Epidermal melanocyte (primary cell): ENCODE data around the gene DLGAP4.

Source experiments
- DNase-seq: peaks from one replicate; pipeline ENCODE4 v3.0.0; 2011; ENCODE audit warnings: low spot score; ENCODE audit not compliant: insufficient read length

The DLGAP4 gene

DNA sequence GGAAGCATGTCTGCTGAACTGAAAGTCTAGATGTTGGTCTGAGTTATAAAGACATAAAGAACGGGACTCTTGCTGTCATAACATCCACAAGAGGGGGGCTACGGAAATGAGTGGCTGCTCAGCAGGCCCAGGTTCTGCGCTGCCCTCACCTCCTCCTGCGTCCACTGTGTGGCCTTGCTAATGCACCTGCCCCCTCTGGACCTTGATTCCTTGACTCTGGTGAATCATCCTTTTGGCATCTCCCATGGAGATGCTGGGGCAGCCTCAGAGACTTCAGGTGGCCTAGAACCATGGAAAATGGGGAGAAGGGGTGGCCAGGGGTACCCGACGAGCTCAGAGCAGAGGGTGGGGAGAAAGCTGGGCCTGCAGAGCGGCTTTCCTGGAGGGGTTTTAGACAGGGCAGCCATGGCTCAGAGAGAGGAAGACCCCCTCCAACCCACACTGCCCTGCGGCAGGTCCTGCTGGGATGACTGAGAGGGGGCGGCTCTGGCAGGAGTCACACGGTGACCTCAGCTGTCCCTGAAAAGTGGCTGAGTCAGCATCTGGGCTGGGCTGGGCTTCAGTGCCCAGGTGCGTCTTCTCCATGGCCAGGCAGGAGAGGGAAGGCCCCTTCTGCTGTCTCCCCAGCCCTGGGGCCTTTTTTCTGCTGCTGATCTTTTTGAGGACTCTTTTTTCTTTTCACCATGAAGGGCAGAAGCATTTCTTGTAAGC lies 46.9 kb downstream of the DLGAP4 start:
- no peak for DNase-seq

DNA sequence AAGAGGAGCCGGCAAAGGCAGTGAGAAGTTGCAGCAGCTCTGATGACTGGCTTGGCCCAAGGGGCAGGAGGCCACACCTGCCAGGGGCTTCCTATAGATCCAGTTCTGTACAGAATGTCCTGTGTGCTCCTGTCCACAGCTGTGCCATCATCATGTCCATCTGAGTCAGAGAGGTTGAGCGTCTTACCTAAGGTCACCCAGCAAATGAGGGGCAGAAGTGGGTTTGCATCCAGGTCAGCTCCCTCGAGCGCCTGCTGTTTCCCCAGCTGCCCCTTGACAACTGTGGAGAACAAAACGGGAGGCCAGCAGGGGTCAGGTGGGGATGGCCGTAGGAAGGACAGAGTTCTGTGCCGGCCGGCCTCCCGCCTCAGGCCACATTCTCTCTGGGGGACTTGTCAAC lies 47.6 kb downstream of the DLGAP4 start:
- no peak for DNase-seq

DNA sequence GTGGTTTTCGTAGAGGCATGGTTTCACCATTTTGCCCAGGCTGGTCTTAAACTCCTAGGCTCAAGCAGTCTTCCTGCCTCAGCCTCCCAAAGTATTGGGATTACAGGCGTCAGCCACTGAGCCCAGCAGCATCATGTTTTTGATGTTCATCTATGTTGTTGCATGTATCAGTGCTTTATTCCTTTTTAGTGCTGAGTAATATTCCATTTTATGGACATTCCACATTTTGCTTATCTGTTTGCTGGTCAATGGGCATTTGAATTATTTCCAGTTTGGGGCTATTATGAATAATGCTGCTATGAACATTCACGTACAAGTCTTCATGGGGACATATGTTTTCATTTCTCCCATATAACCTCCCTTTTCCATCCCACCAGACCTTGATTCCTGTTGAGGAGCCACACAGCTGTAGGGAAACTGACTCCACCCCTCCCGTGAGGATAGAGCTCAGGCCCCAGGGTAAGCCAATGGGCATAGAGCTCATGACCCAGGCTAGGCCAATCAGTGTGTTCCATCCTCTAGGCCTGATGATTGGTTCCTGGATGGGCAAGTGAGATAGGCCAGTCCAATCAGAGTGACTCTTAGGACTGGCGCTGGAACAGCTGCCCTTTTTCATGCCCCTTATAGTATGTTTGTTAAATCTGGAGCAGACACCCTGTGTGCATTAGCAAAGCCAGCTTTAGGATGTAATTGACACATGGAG lies 49.5 kb downstream of the DLGAP4 start:
- no peak for DNase-seq

DNA sequence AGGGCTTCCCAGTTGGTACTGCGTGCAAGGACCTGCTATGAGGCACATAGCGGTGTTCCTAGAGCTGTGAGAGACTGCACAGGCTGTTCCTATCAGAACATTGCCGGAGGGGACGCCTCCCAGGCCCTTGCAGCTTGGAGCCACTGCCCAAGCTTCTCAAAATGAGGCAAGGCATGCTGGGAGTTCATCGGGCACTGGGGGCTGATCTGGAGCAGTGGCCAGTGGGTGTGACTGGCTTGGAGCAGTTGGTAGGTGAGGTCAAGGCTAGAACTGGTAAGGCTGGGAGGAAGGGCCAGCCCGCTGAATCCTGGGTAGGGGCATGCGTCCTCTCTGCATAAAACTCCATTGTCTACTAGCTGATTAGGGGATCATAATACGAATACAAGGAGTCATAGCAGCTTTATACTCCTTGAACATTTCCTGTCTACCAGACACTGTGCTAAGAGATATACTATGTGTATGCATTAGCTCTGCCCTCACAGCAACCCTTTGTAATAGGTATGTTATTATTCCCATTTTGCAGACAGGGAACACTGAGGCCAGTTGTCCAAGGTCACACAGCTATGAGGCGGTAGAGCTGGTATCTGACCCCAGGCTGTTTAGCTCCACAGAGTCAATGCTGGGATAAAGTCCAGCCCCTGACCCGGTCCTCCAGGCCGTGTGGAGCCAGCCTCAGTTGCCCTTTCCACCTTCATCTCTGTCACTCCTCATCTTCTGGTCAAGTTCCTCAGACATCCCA lies 53.7 kb downstream of the DLGAP4 start:
- no peak for DNase-seq

DNA sequence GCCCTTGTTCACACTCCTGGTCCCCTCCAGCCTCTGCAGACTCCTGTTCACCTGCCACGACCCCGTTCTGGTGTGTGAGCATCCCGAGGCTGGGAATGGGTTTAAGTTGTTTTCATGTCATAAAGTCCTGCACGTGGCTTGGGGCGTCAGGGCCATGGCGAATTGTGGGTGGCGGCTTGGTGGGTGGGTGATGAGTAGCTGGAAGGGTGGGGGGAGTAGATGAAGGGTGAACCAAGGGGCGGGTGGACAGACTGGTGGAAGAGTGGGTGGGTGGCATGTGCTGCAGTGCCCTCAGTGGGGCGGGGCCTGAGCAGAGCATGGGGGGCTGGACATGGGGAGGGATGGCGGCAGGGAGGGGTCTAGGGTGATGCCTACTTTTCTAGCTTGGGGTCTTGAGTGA lies 54.3 kb downstream of the DLGAP4 start:
- DNase-seq, result no peak

DNA sequence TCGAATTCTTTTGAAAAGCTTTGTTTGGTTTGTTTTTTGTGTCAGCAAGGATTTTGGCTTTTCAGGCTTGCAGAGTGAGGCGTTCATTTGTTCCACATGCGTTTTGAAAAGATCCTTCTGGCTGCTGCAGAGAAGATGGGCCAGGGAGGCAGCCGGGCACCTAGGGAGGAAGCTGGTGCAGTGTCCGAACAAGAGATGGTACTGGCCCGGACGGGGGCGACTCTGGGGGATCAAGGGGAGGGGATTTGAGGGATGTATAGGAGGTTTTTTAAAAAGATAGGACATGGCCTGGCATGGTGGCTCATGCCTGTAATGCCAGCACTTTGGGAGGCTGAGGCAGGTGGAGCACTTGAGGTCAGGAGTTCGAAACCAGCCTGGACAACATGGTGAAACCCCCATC lies 55.3 kb downstream of the DLGAP4 start:
- DNase-seq, result no peak

DNA sequence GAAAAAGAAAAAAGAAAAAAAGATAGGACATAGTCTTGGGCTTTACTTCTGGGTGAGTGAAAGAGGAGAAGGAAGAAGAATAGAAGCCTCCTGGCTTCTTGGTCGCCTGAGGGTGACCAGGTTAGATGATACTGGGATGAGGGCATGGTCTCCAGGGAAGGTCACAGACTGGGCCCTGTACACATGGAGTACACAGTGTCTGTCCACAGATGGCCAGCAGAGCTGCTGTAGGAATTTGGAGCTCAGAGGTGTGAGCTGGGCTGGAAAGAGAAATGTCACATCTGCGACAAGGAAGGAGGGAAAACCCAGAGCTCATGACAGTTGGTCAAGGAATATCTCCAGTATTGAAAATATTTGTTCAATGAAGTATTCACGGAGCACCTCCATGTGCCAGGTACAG lies 56.1 kb downstream of the DLGAP4 start:
- DNase-seq, result no peak

DNA sequence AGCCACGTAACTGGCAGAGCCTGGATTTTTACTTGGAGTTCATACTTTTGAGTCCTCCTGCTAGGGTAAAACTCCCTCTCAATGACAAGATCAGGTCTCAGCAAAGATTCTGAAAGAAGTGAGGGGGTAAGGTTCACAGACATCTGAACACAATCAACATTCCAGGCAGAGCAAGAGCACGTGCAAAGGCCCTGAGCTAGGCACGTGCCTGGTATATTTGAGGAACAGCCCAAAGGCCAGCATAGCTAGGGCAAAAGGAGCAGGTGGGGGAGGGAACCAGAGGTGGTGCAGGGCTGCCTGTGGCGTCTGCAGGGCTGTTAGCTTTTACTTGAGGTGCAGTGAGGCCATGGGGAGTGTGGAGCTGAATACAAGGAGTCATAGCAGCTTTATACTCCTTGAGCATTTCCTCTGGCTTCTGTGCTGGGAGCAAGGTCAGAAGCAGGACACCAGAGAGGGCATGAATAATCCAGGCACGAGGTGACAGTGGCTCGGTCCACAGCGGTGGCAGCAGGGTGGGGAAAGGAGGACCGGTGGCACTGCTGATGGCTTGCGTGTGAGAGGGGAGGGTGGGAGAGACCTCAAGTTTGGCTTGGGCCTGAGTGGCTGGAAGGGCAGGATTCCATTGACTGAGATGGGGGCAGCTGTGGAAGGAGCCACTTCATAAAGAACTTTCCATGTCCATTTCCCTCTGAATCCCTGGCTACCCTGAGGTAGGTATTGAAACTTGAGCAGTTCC lies 57.0 kb downstream of the DLGAP4 start:
- DNase-seq, result no peak

DNA sequence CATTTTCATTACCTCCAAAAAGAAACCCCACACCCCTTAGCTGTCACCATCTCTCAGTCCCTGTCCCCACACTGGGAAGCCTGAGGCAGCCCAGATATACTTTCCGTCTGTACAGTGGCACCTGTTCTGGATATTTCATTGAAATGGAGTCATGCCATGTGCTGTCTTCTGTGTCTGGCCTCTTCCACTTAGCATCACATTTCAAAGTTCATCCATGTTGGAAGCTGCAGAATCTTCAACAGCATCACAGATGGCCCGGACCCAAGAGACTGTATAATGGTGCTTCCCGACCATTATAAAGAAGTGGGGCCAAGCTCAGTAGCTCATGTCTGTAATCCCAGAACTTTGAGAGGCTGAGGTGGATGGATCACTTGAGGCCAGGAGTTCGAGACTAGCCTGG lies 58.4 kb downstream of the DLGAP4 start:
- no peak for DNase-seq

DNA sequence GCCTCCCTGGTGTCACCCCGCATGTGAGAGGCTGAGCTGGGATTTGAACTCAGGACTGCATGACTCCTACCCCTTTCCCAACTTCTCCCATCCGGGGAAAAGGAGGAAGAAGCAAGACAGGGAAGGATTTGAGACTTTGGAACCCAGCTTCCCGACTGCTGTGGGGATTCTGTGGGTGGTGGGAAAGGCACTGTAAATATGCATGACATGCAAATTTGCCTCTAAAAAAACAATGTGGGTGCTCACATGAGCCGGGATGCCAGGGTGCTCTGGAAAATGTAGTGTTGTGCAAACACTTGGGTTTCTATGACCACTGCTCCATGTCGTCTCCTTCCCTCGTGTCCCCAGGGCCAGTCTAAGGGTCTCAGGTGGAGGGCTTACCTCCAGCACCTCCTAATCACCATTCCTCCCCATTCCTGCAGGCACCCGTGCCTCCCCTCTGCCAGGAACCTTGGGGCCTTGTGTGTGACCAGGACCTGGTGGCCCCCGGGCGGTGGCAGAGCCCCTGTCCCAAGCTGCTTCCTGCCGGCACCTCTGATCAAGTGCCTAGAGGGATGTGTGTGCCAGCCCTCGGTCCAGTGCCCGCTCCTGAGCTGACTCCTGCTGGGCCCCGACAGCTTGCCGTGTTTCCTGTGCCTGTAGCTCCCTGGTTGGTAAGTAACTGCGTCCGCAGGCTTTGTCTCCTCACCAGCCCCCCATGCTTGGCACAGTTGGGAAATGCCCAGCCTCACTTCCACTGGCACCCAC lies 60.7 kb downstream of the DLGAP4 start:
- no peak for DNase-seq

DNA sequence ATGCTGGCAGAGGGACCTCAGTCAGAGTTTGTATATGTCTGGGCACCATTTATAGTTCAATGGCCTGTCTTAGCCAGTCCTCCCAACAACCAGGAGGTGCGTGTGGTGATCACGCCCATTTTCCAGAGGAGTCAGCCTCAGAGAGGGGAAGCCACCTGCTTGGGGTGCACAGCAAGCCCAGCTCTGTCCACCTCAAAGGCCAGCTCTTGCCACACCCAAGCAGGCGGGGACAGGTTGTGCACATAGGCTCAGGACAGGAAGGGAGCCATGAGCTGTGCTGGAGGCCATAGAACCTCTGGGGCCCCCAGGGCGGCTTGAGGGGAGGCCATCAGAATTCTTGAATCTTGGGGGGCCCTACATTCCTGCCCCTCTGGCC lies 61.2 kb downstream of the DLGAP4 start:
- DNase-seq, result no peak

DNA sequence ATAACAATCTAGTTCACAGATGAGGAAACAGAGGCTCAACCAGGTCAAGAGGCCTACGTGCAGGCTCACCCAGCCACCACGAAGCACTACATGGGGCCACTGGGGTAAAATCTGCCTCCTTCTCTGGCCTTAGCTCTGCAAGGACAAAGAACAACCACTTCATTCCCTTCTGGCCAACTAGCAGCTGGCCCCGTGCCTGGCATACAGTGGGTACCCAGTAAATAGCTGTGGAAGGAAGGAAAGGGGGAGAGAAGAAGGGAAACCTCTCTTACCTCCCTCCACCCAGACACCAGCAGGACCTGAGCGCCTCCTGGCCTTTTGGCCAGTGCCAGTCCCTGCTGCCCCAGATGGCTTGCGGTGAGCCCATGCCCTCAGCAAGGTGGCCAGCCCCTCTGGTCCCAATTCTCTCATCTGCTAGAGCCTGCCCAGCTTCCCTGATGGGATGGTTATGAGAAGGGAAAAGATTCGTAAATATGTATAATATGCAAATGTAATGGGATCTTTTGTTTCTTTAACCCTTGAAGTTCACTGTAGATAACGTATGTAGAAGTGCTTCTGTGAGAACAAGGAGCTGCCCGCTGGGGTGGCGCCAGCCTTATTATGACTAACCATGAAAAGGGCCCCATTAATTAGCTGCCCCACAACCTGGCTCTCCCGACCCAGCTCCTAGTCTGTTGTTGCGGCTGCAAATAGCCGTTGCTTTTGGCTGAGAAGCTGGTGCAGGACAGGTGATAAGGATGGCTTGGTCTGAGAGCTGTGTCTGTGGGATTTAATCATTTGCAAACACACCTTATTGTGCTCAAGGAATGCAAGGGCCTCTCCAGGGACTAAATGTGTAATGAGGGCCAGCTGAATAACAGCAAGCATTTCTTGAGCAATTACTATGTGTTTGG lies 62.0 kb downstream of the DLGAP4 start:
- DNase-seq, result no peak

DNA sequence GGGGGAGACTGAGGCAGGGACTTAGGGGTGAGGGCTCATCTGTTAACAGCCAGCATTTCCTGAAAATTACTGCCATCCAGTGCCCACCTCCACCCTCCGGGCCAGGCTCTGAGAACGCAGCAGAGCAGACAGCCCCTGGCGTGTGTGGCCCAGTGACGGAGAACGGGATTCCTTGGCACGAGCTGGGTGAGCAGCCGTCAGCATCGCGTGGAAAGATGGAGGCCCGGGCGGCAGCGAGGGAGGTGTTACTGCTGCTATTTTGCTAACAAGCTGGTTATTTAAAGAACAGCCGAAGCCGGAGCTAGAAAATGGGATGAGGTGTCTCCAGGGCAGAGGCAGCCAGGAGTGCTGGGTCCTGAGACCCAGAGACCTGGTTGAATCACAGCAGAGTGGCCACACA lies 62.7 kb downstream of the DLGAP4 start:
- DNase-seq, result no peak

DNA sequence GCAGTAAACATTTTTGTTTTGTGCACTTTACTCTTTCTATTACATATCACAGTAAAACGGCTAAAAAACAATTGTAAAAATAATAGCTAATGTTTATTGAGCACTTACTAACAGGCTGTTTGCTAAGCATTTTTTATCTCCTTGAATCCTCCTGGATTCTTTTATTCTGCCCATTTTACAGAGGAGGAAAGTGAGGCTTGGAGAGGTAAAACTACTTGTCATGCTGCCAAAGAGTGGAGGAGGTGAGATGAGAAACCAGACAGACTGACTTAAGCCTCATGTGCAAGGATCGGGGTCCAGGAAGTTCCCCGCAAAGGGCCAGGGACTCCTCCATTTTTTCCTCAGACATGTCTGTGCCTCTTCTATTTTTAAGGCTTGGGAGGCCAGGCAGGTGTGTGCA lies 63.6 kb downstream of the DLGAP4 start:
- DNase-seq, result no peak

DNA sequence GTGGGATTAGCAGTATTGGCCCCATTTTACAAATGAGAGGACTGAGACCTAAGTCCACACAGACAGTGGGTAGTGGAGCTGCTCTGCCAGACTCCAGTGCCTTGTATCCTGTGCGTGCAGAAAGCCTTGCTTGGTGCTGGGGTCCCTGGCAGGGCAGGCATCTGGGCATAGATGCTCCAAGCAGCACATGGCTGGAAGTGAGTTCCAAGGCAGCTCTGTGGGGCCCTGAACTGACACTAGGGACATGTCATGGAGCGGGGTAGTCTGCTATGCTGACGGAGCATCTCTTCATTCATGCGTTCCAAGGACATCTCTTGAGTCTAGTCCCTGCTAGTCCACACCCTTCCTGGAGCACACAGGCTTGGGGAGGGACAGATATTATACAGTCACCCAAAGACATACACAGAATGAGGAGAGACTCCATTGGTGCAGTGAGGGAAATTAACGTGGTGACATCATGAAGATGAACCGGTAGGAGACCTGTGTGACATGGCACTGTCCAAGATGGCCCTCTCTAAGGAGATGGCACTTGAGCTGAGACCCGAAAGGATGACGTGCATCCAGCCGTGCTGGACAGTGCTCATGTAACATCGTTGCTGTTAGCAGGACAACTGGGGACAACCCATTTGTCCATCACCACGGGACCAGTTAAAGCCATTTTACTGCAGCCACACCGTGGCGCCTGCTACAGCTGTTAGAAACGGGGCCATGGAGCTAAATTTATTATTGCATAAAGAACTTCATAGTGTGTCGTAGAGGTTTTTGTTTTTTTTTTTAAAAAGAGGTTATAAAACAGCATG lies 65.1 kb downstream of the DLGAP4 start:
- DNase-seq, result no peak

DNA sequence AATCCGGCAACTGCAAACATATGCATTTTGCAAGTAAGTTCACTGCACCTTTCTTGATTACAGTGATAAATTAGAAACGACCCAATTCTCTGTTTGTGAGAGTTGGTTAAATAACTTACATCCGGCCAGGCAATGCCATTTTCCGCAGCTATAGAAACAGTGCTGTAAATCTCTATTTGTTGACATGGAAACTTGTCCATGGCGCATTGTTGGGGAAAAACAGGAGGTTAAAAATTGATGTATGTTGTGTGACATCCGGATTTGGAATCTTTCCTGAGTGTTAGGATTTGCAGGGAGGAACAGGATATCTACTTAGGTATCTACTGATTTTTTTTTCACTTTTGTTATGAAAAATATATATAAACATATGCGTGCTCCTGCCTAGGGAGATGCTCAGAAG lies 66.5 kb downstream of the DLGAP4 start:
- no peak for DNase-seq

DNA sequence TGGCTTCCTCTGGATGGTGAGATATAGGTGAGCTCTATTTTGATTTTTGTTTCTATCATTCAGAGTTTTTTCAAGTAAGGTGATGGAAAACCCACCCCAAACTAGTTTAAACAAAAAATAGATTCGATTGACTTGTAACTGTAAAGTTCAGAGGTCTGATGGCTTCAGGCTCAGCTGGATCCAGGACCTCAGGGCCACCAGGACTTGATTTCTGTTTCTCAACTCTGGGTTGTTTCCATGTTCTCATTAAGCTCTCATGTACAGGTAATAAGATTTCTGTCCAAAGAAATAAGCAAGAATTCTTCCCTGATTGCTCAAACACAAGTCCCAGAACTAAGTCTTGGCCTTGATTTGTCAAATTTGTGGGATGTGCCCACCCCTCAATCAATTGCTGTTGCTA lies 67.0 kb downstream of the DLGAP4 start:
- DNase-seq, result no peak

DNA sequence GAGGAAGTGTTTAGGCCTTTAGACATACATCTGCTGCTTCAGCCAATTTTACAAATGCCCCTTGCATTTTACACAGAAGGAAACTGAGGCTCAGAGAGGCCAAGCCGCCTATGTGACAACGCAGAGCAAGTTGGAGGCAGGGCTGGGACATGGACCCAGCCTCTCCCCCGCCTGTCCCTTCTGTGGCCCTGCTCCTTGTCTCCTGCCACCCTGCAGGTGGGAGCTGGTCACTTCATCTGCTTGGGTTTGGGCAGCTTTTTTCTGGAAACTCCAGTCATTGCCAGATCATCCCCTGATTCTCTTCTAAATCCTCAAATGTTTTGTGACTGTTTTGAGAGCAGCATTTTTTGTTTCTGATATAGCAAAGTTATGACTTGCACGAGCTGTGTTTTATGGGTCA lies 68.9 kb downstream of the DLGAP4 start:
- no peak for DNase-seq
